HepG2 (cell line): Measurements from ENCODE around the gene BIRC3. TPM values are rescaled to one million over a fixed set of nuclear protein-coding genes. Genes with fewer than 3 reads are reported as not detected.
A peak's percentile ranks its signal among the peaks of the same experiment; 100 is the strongest.

Experiments
- ATAC-seq: fragments of 200-7000 bp; cut with Tn5 transposase; 3 replicates; pipeline ENCODE4 v1.9.1; 2020; ENCODE audit warnings: mild to moderate bottlenecking, moderate library complexity
- BruUV-seq: library from RNA; stranded (reverse); fragments of 400-500 nt; replicated peaks from 2 replicates; lab custom pipeline; 2021; lab: Mats Ljungman, UMichigan
- CTCF ChIA-PET: fragments of 300-600 bp; formaldehyde crosslinking; extraction: SDS; loops from one replicate; lab custom pipeline; 2021; ENCODE audit warnings: low total read pairs, inconsistent platforms, low intra/inter-chr PET ratio; lab: Yijun Ruan, JAX
- POLR2A ChIA-PET: fragments of 350-600 bp; sonication (Branson Sonifier 250); formaldehyde crosslinking; loops from one replicate; lab custom pipeline; 2020; ENCODE audit warnings: antibody characterized with exemption, inconsistent platforms; lab: Yijun Ruan, JAX
- DNase-seq: peaks from one replicate; pipeline ENCODE4 v3.0.0-alpha.2; 2015; ENCODE audit warnings: low spot score
- FAIRE-seq: peaks from 3 replicates; lab custom pipeline; 2011; peaks lifted over from hg19 to GRCh38; lab: Jason Lieb, UNC
- H2AFZ ChIP-seq: one replicate; pipeline ENCODE4 v1.6.1; 2011; ENCODE audit warnings: low read length, inconsistent platforms
- H3K27ac ChIP-seq: fragments of 300-600 bp; 3 replicates; pipeline ENCODE4 v1.8.0; 2011; ENCODE audit warnings: mixed run types, mild to moderate bottlenecking, mixed read lengths, low read length, inconsistent platforms; ENCODE audit not compliant: insufficient read depth; ENCODE audit errors: extremely low read length
- H3K27me3 ChIP-seq, 2 experiments: fragments of 200-600 bp in 1 of 2; 2 replicates in 1 of 2; 3 replicates in 1 of 2; pipeline versions ENCODE4 v1.6.0 to v1.8.0; 2011; ENCODE audit warnings: low read length in 2 of 2, mild to moderate bottlenecking in 2 of 2, moderate library complexity in 2 of 2, inconsistent platforms in 1 of 2; ENCODE audit not compliant: insufficient read depth in 2 of 2, control insufficient read depth in 1 of 2
- H3K36me3 ChIP-seq, 2 experiments: fragments of 200-600 bp in 1 of 2; replicated peaks in 1 of 2; 2 replicates in 1 of 2; 3 replicates in 1 of 2; pipeline versions ENCODE4 v1.5.1 to v1.8.0; 2011; ENCODE audit warnings: low read length in 2 of 2, inconsistent platforms in 1 of 2; ENCODE audit not compliant: insufficient read depth in 2 of 2, control insufficient read depth in 1 of 2
- H3K4me1 ChIP-seq: 2 replicates; pipeline ENCODE4 v1.5.1; 2012; ENCODE audit warnings: low read length, inconsistent platforms; ENCODE audit not compliant: insufficient read depth
- H3K4me2 ChIP-seq: 2 replicates; pipeline ENCODE4 v1.6.0; 2011; ENCODE audit warnings: low read depth, low read length, inconsistent platforms
- H3K4me3 ChIP-seq, 3 experiments: fragments of 200-600 bp in 1 of 3; sonication (generic), shearing (Covaris generic) in 1 of 3; replicated peaks in 1 of 3; 2 replicates each; pipeline ENCODE4 v1.5.1; 2011 to 2016; ENCODE audit warnings: low read length in 3 of 3, inconsistent platforms in 2 of 3, low read depth in 2 of 3, mild to moderate bottlenecking in 2 of 3, control low read depth in 1 of 3, mixed read lengths in 1 of 3; ENCODE audit not compliant: insufficient read depth in 1 of 3
- H3K79me2 ChIP-seq: one replicate; pipeline ENCODE4 v1.6.1; 2011; ENCODE audit warnings: low read length, inconsistent platforms; ENCODE audit not compliant: insufficient read depth
- H3K9ac ChIP-seq: 2 replicates; pipeline ENCODE4 v1.6.0; 2011; ENCODE audit warnings: mild to moderate bottlenecking, low read depth, low read length, inconsistent platforms; ENCODE audit not compliant: insufficient read depth
- H3K9me3 ChIP-seq: 2 replicates; pipeline ENCODE4 v1.5.1; 2012; ENCODE audit warnings: mild to moderate bottlenecking, low read length
- H4K20me1 ChIP-seq: 2 replicates; pipeline ENCODE4 v1.6.0; 2011; ENCODE audit warnings: inconsistent platforms, mild to moderate bottlenecking, low read length, moderate library complexity; ENCODE audit not compliant: insufficient read depth
- CEBPB ChIP-seq: IDR thresholded peaks from 2 replicates; pipeline ENCODE4 v1.6.1; 2011; ENCODE audit warnings: low read depth, low read length, improper control_type of control experiment, borderline replicate concordance
- HCFC1 ChIP-seq: fragments of 150-350 bp; IDR thresholded peaks from 2 replicates; pipeline ENCODE4 v1.6.1; 2014; ENCODE audit warnings: low read depth, low read length
- KLF11 ChIP-seq: IDR thresholded peaks from 2 replicates; pipeline ENCODE4 v1.6.1; 2016; ENCODE audit warnings: missing compliant biosample characterization
- NFYB ChIP-seq: sonication (generic); formaldehyde crosslinking; IDR thresholded peaks from 2 replicates; pipeline ENCODE4 v1.4.0; 2020; ENCODE audit warnings: missing genetic modification reagents
- WGBS: methylation state at CpG from one replicate; pipeline ENCODE4 v1.1.6; 2017; ENCODE audit warnings: low lambda C conversion rate; 5-methylcytosine and 5-hydroxymethylcytosine counted together
- in situ Hi-C: cut with HindIII; loops from 2 replicates; pipeline ENCODE4 v1.10.0; 2017; ENCODE audit warnings: low pct_unique_long_range_greater_than_20kb; ENCODE audit not compliant: extremely low pct_ligation_motif_present
- intact Hi-C: fragments of 100-400 bp; cut with micrococcal nuclease; formaldehyde crosslinking; loops from one replicate; pipeline ENCODE4 v1.10.0; 2022; ENCODE audit not compliant: unreplicated experiment
- polyA plus RNA-seq, 8 experiments: library from polyadenylated mRNA; depleted of rRNA in 3 of 8; stranded (reverse) in 7 of 8; unstranded in 1 of 8; fragments of >200 nt; fragmentation: Illumina TruSeq in 4 of 8; extraction: Trizol in 4 of 8; gene quantifications; 2 replicates each; pipeline versions ENCODE4 v1.2.1 to v1.2.3, GENCODE V29; 2011 to 2016; ENCODE audit warnings: low read depth in 4 of 8, missing spikeins in 1 of 8, mixed read lengths in 1 of 8; ENCODE audit not compliant: insufficient read depth in 1 of 8
- total RNA-seq, 5 experiments: library from RNA; depleted of rRNA; stranded (reverse); fragments of >200 nt; fragmentation: Illumina TruSeq; extraction: Trizol; gene quantifications; 2 replicates each; pipeline ENCODE4 v1.2.3, GENCODE V29; 2016; ENCODE audit warnings: low read depth in 1 of 5
- TF ChIP-seq, protein P1 (sequence below): sonication (generic); formaldehyde crosslinking; IDR thresholded peaks from 2 replicates; pipeline ENCODE4 v1.5.0; 2020; ENCODE audit warnings: mild to moderate bottlenecking, missing genetic modification reagents

The BIRC3 gene
- total and polyA plus RNA-seq, 2 of the 13 experiments (the other 11 are each of a cell fraction or from before 2014, with no cell fraction given), result 0.41 to 4.2 TPM

DNA sequence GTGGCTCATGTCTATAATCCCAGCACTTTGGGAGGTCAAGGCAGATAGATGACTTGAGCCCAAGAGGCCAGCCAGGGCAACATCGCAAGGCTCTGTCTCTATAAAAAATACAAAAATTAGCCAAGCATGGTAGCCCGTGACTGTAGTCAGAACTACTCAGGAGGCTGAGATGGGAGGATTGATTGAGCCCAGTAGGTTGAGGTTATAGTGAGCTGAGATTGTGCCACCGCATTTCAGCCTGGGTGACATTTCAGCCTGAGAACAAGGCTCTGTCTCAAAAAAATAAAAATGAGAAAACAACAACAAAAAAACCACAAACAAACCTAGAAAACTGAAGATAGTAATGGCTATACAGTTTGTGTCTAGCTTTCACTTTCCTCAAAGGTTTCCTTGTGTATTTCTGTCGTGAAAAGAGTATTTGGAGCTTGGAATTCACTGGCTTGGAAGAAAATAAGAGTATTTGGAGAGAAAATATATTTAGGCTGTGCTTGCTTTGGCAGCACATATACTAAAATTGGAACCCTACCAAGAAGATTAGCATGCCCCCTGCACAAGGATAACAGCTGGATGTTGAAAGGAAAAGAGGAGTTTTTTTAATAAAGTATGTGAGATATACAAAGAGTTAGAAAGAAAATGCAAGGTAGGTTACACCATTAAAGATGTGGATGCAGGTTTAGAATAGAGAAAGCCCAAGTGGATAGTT, 3.9 kb upstream of the BIRC3 start (continued):
- TF ChIP-seq, protein P1, sequence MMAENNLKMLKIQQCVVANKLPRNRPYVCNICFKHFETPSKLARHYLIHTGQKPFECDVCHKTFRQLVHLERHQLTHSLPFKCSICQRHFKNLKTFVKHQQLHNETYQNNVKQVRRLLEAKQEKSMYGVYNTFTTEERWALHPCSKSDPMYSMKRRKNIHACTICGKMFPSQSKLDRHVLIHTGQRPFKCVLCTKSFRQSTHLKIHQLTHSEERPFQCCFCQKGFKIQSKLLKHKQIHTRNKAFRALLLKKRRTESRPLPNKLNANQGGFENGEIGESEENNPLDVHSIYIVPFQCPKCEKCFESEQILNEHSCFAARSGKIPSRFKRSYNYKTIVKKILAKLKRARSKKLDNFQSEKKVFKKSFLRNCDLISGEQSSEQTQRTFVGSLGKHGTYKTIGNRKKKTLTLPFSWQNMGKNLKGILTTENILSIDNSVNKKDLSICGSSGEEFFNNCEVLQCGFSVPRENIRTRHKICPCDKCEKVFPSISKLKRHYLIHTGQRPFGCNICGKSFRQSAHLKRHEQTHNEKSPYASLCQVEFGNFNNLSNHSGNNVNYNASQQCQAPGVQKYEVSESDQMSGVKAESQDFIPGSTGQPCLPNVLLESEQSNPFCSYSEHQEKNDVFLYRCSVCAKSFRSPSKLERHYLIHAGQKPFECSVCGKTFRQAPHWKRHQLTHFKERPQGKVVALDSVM, result peak; percentile 71
- TF ChIP-seq NFYB (CRISPR knock-in tag), result no peak
- TF ChIP-seq HCFC1, result no peak

DNA sequence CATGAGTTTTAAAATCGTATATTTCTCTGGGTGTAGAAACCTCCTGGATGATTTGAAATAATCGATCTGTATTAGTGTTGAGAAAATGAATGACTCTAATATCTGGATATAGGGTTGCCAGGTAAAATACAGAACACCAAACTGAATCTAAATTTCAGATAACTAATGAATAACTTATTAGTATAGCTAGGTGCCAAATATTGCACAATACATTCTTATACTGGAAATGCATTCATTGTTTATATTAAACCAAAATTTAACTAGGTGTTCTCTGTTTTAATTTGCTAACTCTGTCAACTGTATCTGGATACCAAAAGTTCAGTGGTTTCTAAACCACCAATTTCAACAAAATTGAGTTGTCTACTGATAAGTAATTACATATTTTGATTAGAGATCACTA, 2.5 kb upstream of the BIRC3 start:
- Histone ChIP-seq H2AFZ (no peak overlapping the region), H3K9me3 (no peaks in the 10 kb centered on the region), H4K20me1 (no peaks in the 10 kb centered on the region), H3K4me2 (no peak overlapping the region), H3K79me2 (no peaks in the 10 kb centered on the region), H3K27ac (no peak overlapping the region), H3K27me3 (no peaks in the 10 kb centered on the region), H3K9ac (no peak overlapping the region), H3K36me3 (no peaks in the 10 kb centered on the region), H3K4me1 (peaks cover 29% of the 10 kb centered on the region), H3K4me3 (no peak overlapping the region)
- no TSS peak for BruUV-seq
- ATAC-seq (no peak), DNase-seq (no peak), FAIRE-seq (no peak)
- 65% methylated on average over 2 of the region's 2 CpGs for WGBS
- TF ChIP-seq KLF11 (CRISPR knock-in tag), result no peak
- peak; percentile 56; the same call in 1 of the 2 replicates for TF ChIP-seq CEBPB
- in situ Hi-C loops, result no loop called here
- intact Hi-C loops, result no loop called here
- ChIA-PET POLR2A (no interaction called here), CTCF (no interaction called here)
